GM21528 (cell line): ENCODE data around the gene OLFML2A.

Experiments used
- ATAC-seq: cut with Tn5 transposase; IDR thresholded peaks from one replicate; pipeline ENCODE4 v1.9.1; 2021; ENCODE audit warnings: mild to moderate bottlenecking, moderate library complexity; ENCODE audit not compliant: unreplicated experiment, low FRiP score

OLFML2A gene

DNA sequence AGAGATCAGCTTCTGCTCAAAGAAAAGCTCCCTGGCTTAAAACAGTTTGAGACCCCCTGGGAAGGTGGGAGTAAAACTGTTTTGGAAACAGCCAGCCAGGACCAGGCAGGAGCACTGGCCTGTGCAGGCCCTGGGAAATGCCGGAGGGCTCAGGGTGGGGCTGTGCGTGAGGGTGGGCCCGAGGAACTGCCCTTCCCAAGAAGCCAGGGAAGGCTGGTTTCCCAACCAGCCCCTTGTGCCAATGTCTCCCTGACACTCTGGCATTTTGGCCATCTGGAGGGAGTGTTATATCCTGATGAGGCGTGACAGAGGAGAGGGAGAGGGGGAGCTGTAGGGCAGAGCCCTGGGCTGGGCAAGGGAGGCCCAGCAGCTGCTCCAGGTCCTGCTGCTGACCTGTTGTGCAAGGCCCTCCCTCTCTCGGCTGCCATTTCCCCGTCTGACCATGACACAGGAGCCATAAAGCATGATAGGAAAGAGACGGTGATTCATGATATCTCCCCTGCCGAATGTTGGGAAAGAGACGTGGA, 16.1 kb downstream of the OLFML2A start:
- no peak for ATAC-seq

DNA sequence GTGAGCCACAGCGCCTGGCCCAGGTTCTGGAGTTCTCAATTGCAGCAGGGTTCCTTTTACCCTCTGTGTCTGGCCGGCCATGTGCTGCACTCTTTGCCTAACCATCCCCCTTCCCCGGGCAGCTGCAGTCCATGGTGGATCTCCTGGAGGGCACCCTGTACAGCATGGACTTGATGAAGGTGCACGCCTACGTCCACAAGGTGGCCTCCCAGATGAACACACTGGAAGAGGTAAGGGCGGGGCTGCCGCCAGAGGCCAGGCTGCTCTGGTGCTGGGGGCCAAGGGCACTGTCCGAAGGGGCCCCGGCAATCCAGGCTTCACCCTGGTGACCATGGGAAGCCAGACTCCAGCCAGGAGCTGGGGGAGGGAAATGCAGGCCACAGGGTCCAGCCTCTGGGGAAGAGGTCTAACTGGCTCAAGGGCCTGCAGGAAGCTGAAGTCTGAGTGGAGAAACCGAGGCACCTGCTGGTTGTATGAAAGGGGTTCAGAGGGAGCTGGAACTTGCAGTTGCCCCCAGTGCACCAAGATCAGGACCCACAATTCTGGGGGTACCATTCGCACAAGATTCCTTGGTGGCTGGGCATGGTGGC, 18.1 kb downstream of the OLFML2A start:
- no peak for ATAC-seq

DNA sequence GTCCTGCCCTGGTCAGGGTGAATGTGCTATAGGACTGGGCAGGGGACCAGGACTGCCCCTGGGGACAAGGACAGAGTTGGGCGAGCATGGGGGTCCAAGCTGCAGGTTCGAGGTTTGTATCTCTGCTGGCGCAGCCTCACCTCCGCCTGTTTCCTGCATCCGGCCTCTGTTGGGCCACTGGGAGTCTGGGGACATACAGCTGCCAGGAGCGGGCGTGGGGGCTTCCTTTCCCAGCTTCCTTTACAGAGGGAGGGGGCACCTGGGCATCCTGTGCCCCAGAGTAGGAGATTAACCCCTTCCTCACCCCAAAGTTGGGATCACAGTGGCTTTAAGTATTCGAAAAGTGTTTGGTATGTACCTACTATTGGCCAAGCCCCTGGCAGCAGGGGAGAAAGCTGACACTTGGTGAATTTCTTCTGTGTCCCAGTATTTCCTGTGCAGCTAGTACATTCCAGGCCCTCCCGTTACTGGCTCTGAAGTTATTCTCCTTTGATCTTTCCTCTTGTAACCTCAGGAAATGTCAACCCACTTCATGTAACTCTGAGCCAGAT, 19.0 kb downstream of the OLFML2A start:
- no peak for ATAC-seq

DNA sequence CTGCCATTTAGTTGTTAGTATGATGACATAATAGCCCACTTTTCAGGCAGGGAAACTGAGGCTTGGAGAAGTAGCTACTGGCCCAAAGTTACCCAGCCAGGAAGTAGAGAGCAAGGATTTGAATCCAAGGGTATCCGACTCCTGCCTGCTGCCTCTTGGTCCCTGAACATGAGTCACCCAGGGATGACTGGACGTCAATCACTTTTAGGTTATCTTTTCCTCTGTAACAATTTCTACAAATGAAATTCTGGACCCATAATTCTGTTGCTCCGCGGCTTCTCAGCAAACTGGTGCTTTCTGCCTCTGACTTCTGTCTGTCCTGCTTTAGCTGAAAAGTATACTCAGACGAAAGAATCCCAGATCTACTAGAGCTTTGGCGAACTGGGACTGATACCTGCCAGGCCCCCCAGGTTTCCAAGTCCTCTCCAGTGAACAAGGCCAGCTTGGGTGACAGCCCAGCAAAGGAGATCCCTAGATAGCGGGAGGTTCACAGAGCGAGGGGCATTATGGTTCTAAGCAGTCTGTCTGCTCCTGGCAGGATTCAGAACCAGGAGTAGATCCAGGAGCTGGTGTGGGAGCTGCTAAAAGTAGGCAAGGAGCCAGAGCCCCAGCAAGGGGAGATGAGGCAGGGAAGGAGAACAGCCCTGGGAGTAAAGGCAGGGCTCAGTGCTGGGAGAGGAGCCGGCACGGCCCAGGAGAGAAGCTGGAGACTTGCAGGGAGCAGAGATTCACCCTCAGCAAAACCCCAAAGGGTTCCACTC, 20.6 kb downstream of the OLFML2A start:
- no peak for ATAC-seq

DNA sequence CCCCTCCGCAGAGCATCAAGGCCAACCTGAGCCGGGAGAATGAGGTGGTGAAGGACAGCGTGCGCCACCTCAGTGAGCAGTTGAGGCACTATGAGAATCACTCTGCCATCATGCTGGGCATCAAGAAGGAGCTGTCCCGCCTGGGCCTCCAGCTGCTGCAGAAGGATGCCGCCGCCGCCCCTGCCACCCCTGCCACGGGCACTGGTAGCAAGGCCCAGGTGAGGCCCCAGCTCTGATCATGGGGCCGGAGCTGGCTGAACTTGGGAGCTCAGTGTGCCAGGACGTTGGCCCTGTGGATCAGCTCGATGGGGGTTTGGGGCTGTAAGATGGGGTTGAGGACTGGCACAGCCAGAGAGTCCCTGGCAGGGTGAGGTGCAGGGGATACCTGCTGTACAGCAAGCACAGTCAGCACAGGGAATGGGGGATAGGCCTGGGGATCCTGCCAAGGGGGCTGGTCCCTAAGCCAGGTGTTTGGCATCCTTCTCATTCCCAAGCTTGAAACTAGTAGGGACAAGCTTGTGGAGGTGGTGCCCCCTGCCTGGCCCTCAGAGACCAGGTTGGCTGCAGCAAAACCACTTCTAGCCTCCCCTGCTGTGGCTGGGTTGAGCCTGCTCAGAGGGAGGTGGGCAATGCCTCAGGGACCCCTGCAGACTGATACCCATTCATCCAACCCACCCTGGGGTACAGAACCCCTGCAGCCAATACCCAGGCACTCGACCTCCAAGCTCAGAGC, 22.5 kb downstream of the OLFML2A start:
- no peak for ATAC-seq

DNA sequence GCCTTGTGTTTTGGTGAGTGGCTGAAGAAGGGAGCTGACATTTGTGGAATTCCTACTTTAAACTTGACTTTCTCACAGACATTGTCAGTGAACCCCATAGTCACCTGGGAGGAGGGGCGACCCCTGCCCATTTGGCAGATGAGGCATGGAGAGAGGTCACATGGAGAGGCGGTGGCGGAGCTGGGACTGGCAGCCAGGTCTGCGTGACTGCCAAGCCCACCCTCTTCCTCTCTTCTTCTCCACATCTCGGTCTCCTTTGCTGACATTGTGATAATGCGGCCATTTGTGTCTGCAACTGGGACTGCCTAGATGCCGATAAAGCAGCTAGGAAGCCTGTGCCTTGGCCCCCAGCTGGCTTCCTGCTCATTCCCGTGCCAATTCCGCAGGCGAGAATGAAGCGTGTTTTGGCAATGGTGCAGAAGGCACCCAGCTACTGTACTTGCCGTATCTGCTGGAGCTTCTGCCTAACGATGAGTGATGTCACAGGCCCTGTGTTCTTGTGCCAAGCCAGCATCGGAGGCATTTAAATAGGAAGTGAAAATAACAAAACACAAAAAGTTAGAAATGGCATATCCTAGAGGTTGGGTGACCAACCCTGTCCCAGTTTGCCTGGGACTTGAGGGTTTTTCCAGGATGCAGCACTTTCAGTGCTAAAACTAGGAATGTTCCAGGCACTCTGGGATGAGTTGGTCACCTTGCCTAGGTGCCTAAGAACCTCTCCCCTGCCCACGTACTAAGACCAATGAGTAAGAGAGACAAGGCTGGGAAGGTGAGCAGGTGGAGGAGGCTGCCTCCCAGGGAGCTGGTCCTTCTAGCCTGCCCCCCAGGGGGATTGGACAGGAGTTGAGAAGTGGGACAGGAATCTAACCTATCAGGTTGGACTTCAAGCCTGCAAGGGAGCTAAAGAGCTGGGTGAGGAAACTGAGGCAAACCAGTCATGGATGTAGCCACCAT, 23.6 kb downstream of the OLFML2A start:
- ATAC-seq: no peak

DNA sequence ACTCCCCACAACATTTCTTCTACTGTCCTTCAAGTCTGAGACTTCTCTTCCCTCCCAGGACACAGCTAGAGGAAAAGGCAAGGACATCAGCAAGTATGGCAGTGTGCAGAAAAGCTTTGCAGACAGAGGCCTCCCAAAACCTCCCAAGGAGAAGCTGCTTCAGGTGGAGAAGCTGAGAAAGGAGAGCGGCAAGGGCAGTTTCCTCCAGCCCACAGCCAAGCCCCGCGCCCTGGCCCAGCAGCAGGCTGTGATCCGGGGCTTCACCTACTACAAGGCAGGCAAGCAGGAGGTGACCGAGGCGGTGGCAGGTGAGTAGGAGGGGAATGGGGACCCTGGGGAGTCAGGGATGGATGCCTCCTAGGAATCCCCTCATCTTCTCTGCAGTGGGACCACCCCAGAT, 24.4 kb downstream of the OLFML2A start:
- ATAC-seq: no peak

DNA sequence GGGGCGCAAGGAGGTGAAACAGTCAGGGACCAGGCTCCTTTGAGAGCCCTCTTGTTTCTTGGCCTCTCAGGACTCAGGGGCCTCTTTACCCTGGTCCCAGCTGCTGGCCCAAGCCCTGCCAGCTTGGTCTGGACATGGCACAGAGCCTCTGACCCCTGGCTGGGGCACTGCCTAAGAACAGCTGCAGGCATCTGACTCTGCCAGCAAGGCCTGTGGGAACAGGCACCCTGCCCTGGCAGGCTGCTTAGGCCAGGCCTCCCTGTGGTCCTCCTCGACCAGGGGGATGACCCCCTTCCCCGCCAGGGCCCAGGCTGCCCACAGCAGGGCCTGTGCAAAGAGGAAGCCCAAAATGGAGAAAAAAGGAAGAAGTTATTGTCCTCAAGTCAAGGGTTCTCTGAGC, 25.5 kb downstream of the OLFML2A start:
- ATAC-seq: no peak

DNA sequence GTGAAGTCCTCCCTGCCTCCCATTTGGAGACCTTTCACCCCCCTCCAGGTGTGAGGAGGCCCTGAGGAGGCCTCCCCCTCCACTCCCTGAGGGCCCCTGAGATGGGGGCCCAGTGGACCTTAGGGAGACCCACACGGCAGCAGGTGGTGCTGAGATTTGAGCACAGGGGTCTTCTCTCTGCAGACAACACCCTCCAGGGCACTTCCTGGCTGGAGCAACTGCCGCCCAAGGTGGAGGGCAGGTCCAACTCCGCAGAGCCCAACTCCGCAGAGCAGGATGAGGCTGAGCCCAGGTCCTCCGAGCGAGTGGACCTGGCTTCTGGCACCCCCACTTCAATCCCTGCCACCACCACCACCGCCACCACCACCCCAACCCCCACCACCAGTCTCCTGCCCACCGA, 27.0 kb downstream of the OLFML2A start:
- ATAC-seq: no peak

DNA sequence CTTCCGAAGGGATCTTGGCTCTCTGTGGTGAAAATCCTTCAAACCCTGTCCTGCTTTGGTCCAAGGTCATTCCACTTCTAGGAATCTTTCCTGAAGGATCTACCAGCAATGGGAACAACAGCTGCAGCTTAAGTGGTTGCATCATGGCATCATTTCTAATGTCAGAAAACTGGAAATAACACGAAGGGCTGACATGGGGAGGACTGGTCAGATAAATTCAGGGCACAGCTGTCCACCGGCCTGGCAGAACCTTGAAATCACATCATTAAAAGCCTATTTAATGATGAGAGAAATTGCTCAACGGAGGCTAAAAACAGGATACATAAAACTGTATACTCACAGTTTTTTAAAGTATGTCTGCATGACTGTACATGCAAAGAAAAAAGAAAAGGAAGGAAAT, 28.3 kb downstream of the OLFML2A start:
- ATAC-seq: no peak

DNA sequence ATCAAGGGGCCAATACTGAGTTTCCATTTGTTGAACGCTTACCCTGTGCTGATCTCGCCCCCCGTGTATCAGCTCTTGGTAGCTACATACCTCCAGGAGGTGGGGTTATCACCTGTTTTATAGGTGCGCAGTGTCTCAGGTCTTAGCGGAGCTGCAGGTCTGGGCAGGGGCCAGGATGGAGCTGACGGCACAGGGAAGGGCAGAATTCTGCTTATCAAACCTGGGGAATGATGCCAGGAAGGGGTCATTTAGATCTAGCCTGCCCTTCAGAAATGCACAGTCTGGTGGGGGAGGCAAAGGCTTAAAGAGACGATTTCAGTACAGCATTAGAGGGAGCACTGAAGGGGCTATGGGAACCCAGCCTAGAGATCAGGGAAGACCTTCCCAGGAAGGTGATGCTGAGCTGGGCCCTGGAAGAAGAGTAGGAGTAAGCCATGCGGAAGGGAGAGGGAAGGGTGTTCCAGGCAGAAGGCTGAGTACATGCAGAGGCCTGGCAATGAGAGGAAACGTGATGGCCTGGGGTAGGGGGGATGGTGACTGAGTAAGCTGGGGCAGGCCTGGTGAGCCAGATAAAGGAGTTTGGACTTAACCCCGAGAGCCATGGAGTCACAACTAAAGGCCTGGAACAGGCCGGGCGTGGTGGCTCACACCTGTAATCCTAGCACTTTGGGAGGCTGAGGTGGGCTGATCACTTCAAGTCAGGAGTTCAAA, 31.5 kb downstream of the OLFML2A start:
- ATAC-seq: no peak

DNA sequence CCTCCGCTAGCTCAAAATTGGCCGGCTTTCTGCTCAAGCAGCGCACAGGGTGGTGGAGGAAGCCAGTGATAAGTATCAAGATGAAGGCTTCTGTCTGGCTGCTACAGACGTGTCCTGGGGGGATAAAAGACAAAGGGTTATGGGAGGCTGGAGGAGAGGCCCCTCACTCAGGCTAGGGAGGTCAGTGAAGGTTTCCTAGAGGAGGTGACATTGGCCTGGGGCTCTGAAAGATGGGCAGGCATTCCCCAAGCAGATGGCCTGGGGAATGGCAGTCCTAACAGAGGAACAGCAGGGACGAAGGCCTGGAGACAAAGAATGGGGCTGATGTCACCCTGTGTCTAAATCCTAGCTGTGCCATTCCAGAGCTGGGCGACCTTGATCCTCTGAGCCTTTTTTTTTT, 32.3 kb downstream of the OLFML2A start:
- no peak for ATAC-seq

DNA sequence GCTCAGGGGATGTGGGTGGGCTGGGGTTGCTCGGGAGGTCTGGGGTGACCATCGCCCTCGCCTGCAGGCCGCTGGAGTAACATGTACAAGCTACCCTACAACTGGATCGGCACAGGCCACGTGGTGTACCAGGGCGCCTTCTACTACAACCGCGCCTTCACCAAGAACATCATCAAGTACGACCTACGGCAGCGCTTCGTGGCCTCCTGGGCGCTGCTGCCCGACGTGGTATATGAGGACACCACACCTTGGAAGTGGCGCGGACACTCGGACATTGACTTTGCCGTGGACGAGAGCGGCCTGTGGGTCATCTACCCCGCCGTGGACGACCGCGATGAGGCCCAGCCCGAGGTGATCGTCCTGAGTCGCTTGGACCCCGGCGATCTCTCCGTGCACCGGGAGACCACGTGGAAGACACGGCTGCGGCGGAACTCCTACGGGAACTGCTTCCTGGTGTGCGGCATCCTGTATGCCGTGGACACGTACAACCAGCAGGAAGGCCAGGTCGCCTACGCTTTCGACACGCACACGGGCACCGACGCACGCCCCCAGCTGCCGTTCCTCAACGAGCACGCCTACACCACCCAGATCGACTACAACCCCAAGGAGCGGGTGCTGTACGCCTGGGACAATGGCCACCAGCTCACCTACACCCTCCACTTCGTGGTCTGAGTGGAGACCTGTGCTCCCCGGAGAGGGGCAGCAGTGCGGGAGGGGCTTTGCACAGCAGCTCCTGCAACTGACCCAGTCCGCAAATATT, 33.0 kb downstream of the OLFML2A start:
- no peak for ATAC-seq

DNA sequence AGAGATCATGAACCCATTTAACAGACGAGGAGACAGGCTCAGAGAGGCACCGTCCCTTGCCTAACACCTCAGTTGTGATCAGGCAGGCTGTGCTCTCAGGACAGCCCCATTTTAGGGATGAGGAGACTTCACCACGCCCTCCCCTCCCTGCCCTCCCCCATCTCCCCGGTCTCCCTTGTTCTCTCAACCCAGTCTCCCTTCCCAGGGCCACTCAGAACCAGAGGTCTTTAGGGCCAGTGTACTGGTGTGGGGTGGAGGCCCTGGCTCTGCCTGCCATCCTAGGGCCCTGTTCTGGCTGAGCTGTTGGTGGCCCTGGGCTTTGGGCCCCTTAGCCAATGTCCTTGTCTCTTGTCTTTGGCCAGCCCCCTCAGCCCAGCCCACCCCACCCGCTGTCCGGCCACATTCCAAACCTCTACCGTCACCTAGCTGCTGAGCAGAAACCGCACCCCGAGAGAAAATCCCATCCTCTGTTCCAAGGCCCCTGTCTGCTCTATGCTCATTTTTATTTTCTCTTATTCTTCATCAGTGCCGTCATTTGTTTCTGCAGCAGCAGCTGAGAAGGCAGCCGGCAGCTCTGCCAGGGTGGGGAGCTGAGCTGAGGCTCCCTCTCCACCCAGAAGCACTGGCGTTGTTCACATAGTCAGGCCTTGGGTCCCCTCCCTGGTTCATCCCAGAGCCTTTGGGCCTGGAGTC, 33.9 kb downstream of the OLFML2A start:
- no peak for ATAC-seq

DNA sequence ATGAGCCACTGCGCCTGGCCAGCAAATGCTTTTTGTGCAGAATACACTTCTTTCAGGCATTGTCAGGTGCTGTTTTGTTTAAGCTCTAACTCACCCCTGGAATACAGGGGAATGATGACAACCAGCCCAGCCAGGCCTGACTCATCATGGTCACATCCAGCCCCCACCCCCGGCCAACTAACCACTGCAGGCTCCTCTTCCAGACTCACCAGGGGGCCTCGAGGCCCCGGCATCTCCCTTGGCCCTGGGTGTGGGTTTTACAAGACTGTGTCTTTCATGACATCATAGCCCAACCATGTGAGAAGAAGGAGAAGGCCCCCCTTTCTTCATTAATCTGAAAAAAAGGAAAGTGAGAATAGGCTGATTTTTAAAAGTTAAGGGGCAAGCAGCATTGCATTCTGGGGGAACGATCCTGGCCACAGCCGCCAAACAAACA, 35.5 kb downstream of the OLFML2A start:
- no peak for ATAC-seq

DNA sequence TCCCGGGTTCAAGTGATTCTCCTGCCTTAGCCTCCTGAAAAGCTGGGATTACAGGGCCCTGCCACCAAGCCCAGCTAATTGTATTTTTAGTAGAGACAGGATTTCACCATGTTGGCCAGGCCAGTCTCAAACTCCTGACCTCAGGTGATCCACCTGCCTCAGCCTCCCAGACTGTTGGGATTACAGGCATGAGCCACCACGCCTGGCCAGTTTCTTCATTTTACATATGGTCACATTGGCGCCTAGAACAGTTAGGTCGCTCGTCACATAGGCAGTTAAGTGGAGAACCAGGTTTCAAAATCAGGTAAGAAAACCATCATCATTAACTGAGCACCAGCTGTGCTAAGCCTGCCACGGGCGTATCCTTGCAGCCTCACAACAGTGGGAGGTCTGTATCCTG, 36.1 kb downstream of the OLFML2A start:
- no peak for ATAC-seq

DNA sequence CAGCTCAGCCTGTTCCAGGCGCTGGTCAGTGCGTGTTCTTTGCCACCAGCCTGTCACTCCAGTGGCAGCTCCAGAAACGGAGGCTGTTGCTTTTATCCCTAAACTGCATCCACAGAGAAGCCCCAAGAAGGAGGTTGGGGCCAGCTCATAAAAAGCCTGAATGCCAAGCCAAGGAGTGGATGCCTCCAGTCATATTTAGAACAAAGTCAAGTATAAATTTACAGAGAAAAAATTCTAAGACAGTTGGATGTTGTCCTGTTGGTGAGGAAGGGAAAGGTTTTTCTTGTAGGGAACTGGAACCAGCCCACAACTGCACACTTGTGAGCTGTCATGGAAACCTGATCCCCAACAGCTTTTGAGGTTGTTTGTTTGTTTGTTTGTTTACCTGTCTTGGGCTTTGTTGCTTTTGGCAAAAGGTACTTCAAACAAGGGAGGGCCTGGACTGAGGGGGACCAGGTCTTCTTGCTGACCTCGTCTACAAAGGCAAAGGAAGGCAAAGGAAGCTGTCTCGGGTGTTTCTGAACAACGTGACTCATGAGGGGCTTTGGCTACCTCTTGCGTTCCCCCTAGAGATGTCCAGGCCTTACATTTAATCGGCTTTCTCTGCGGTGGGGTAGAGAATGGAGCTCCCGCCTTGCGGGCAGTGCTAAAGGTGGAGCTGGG, 36.7 kb downstream of the OLFML2A start:
- ATAC-seq: no peak

DNA sequence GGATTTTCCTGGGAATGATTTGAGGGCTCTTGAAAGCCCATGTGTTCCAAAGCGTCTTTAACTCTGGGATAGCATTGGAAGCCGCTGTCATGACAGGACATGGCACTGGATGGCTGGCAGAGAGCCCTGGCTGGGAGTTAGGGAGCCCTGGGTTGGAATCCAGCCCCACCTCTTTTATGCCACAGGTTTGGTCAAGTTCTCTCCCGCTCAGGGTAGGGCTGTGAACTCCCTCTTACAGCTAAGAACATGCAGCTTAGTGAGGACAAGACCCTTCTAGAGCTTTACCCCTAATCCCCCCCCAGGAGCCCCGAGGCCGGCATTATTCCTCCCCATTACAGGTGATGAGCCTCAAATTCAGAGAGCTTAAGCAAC, 37.2 kb downstream of the OLFML2A start:
- no peak for ATAC-seq
